ENCODE data around the gene HECTD1. TPM values are rescaled to one million over a fixed set of nuclear protein-coding genes. Genes with fewer than 3 reads are reported as not detected.

Gene HECTD1
- total RNA-seq, 1 donor from 2014 or later = 137 TPM

- peak; percentile 41 for DNase-seq
- peak overlapping the region; percentile 81 for H3K27ac ChIP-seq (replicated peaks)
- peaks cover 3% of the 10 kb centered on the region for H3K9me3 ChIP-seq (replicated peaks)
- peaks cover 18% of the 10 kb centered on the region for H3K4me1 ChIP-seq
- peak overlapping the region; percentile 37 for H3K4me3 ChIP-seq
- intact Hi-C loops (cut with micrococcal nuclease) = no loop called here
- no peaks in the 10 kb centered on the region for H3K27me3 ChIP-seq (ENCODE audit: low read depth)
- TF ChIP-seq CTCF (IDR thresholded peaks at IDR 0.05; ENCODE audit: borderline replicate concordance) = no peak
- H3K36me3 ChIP-seq = no peaks in the 10 kb centered on the region
Observed at GRCh38 chr14:31229638-31230572, 22.3 kb upstream of the HECTD1 start.

- H3K36me3 ChIP-seq = no peaks in the 10 kb centered on the region
- intact Hi-C loops (cut with micrococcal nuclease) = no loop called here
- no peak for DNase-seq
- H3K27ac ChIP-seq (replicated peaks) = peak overlapping the region; percentile 81
- H3K9me3 ChIP-seq (replicated peaks) = peaks cover 4% of the 10 kb centered on the region
- no peak for TF ChIP-seq CTCF (IDR thresholded peaks at IDR 0.05; ENCODE audit: borderline replicate concordance)
- no peaks in the 10 kb centered on the region for H3K27me3 ChIP-seq (ENCODE audit: low read depth)
- H3K4me1 ChIP-seq = peaks cover 18% of the 10 kb centered on the region
- H3K4me3 ChIP-seq = no peak overlapping the region
Observed at GRCh38 chr14:31229009-31229408, 21.4 kb upstream of the HECTD1 start.

GRCh38 chr14:31228533-31228932 is 20.9 kb upstream of the HECTD1 start:
- H3K27me3 ChIP-seq (ENCODE audit: low read depth) = no peaks in the 10 kb centered on the region
- no peaks in the 10 kb centered on the region for H3K36me3 ChIP-seq
- no peak for TF ChIP-seq CTCF (IDR thresholded peaks at IDR 0.05; ENCODE audit: borderline replicate concordance)
- no peak overlapping the region for H3K4me3 ChIP-seq
- DNase-seq = no peak
- peaks cover 4% of the 10 kb centered on the region for H3K9me3 ChIP-seq (replicated peaks)
- intact Hi-C loops (cut with micrococcal nuclease) = no loop called here
- H3K4me1 ChIP-seq = peaks cover 18% of the 10 kb centered on the region
- H3K27ac ChIP-seq (replicated peaks) = peak overlapping the region; percentile 81

- Histone ChIP-seq H3K9me3 (replicated peaks) (peaks cover 4% of the 10 kb centered on the region), H3K36me3 (no peaks in the 10 kb centered on the region), H3K4me1 (peaks cover 13% of the 10 kb centered on the region), H3K4me3 (no peak overlapping the region), H3K27me3 (ENCODE audit: low read depth) (no peaks in the 10 kb centered on the region), H3K27ac (replicated peaks) (no peak overlapping the region)
- intact Hi-C loops (cut with micrococcal nuclease) = no loop called here
- TF ChIP-seq CTCF (IDR thresholded peaks at IDR 0.05; ENCODE audit: borderline replicate concordance) = no peak
- no peak for DNase-seq
Observed at GRCh38 chr14:31224808-31225207, 17.2 kb upstream of the HECTD1 start.

- no peaks in the 10 kb centered on the region for H3K36me3 ChIP-seq
- H3K27me3 ChIP-seq (ENCODE audit: low read depth) = no peaks in the 10 kb centered on the region
- no peak for TF ChIP-seq CTCF (IDR thresholded peaks at IDR 0.05; ENCODE audit: borderline replicate concordance)
- H3K9me3 ChIP-seq (replicated peaks) = peaks cover 4% of the 10 kb centered on the region
- H3K4me1 ChIP-seq = no peaks in the 10 kb centered on the region
- DNase-seq = no peak
- intact Hi-C loops (cut with micrococcal nuclease) = no loop called here
- H3K4me3 ChIP-seq = no peak overlapping the region
- H3K27ac ChIP-seq (replicated peaks) = no peak overlapping the region
Observed at GRCh38 chr14:31223331-31223730, 15.7 kb upstream of the HECTD1 start.
